Stomach (tissue), 4 donors: ENCODE data around the gene HNF1B.

Experiments
- CTCF ChIP-seq, 7 experiments: fragments of 450-650 bp in 4 of 7; fragments of 200-600 bp in 3 of 7; sonication (generic) in 3 of 7; IDR thresholded peaks; one replicate each; pipeline ENCODE4 v1.5.1; 2016 to 2019; ENCODE audit warnings: antibody characterized with exemption in 7 of 7, control low read depth in 2 of 7, mild to moderate bottlenecking in 1 of 7
- EP300 ChIP-seq: sonication (generic); formaldehyde crosslinking; IDR thresholded peaks from one replicate; pipeline ENCODE4 v1.6.1; 2017; ENCODE audit warnings: antibody characterized with exemption
- POLR2A ChIP-seq, 4 donors: fragments of 450-650 bp; IDR thresholded peaks; one replicate each; pipeline ENCODE4 v1.6.1; 2016; ENCODE audit warnings: antibody characterized with exemption in 4 of 4, control low read depth in 2 of 4, mild to moderate bottlenecking in 1 of 4, moderate library complexity in 1 of 4
- POLR2AphosphoS5 ChIP-seq, 3 donors: sonication (generic); formaldehyde crosslinking; IDR thresholded peaks; one replicate each; pipeline ENCODE4 v1.6.1; 2016; ENCODE audit warnings: antibody characterized with exemption in 3 of 3

- no peak for TF ChIP-seq POLR2A (IDR thresholded peaks at IDR 0.05)
- no peak for TF ChIP-seq CTCF (IDR thresholded peaks at IDR 0.05)
- no peak for TF ChIP-seq POLR2AphosphoS5 (IDR thresholded peaks at IDR 0.05)
- TF ChIP-seq EP300 = no peak
Measured at GRCh38 chr17:37729905-37730304, 15.0 kb downstream of the HNF1B start.
